GM23338 (cell line): Measurements from ENCODE around the gene PAFAH2.

Experiments
- CTCF ChIP-seq, 2 experiments: fragments of 200-600 bp in 1 of 2; sonication (generic) in 1 of 2; conservative IDR thresholded peaks; 2 replicates each; pipeline versions ENCODE4 v1.5.1 to v1.6.1; 2016 to 2017; ENCODE audit warnings: antibody characterized with exemption in 2 of 2, low read depth in 2 of 2, mild to moderate bottlenecking in 2 of 2, moderate library complexity in 1 of 2
- EZH2 ChIP-seq: fragments of 200-600 bp; sonication (generic); IDR thresholded peaks from one replicate; pipeline ENCODE4 v1.8.0; 2017; ENCODE audit warnings: antibody characterized with exemption, mild to moderate bottlenecking, low read depth; ENCODE audit not compliant: unreplicated experiment
- EZH2phosphoT487 ChIP-seq: fragments of 200-600 bp; sonication (generic); IDR thresholded peaks from one replicate; pipeline ENCODE4 v1.8.1; 2018; ENCODE audit warnings: antibody characterized with exemption; ENCODE audit not compliant: unreplicated experiment
- JUNB ChIP-seq: IDR thresholded peaks from one replicate; pipeline ENCODE4 v1.6.1; 2016; ENCODE audit warnings: antibody characterized with exemption; ENCODE audit not compliant: unreplicated experiment
- POLR2AphosphoS5 ChIP-seq: IDR thresholded peaks from 2 replicates; pipeline ENCODE4 v1.6.1; 2016; ENCODE audit warnings: antibody characterized with exemption, low read depth
- ZNF331 ChIP-seq: fragments of 250-450 bp; sonication (Bioruptor Pico); IDR thresholded peaks from 2 replicates; pipeline ENCODE4 v1.5.0; 2020; ENCODE audit warnings: low read depth, mild to moderate bottlenecking, moderate library complexity
- TF ChIP-seq, protein P1 (sequence below): IDR thresholded peaks from one replicate; pipeline ENCODE4 v1.6.1; 2018; ENCODE audit warnings: antibody characterized with exemption; ENCODE audit not compliant: unreplicated experiment

DNA sequence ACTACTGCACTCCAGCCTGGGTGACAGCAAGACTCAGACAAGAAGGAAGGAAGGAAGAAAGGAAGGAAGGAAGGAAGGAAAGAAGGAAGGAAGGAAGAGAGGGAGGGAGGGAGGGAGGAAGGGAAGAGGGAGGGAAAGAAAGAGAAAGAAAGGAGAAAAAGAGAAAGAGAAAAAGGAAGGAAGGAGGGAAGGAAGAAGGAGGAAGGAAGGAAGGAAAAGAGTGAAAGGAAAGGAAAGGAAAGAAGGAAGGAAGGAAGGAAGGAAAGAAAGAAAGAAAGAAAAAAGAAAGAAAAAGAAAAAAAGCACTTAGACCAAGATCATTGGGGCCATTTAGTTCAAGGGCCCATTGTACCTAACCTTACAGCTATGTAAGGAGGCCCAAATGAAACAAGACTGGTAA is 42.3 kb downstream of the PAFAH2 start:
- no peak for TF ChIP-seq EZH2phosphoT487
- TF ChIP-seq CTCF (conservative IDR thresholded peaks at IDR 0.05; ENCODE audit: low read depth in 2 of 2), result no peak
- TF ChIP-seq JUNB, result no peak
- TF ChIP-seq EZH2, result no peak
- no peak for TF ChIP-seq ZNF331 (CRISPR knock-in tag)
- TF ChIP-seq, protein P1, sequence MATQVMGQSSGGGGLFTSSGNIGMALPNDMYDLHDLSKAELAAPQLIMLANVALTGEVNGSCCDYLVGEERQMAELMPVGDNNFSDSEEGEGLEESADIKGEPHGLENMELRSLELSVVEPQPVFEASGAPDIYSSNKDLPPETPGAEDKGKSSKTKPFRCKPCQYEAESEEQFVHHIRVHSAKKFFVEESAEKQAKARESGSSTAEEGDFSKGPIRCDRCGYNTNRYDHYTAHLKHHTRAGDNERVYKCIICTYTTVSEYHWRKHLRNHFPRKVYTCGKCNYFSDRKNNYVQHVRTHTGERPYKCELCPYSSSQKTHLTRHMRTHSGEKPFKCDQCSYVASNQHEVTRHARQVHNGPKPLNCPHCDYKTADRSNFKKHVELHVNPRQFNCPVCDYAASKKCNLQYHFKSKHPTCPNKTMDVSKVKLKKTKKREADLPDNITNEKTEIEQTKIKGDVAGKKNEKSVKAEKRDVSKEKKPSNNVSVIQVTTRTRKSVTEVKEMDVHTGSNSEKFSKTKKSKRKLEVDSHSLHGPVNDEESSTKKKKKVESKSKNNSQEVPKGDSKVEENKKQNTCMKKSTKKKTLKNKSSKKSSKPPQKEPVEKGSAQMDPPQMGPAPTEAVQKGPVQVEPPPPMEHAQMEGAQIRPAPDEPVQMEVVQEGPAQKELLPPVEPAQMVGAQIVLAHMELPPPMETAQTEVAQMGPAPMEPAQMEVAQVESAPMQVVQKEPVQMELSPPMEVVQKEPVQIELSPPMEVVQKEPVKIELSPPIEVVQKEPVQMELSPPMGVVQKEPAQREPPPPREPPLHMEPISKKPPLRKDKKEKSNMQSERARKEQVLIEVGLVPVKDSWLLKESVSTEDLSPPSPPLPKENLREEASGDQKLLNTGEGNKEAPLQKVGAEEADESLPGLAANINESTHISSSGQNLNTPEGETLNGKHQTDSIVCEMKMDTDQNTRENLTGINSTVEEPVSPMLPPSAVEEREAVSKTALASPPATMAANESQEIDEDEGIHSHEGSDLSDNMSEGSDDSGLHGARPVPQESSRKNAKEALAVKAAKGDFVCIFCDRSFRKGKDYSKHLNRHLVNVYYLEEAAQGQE, result no peak
- TF ChIP-seq POLR2AphosphoS5, result no peak
